Measurements from ENCODE around the gene RNF6. TPM values are rescaled to one million over a fixed set of nuclear protein-coding genes. Genes with fewer than 3 reads are reported as not detected.
A peak's percentile ranks its signal among the peaks of the same experiment; 100 is the strongest.

The RNF6 gene
- polyA plus RNA-seq, 10 donors = 26.1 to 53.5 (median 31.8) TPM

GRCh38 chr13:26227166-26227971 is 5.3 kb upstream of the RNF6 start:
- DNase-seq = no peak

GRCh38 chr13:26225896-26226617 is 3.9 kb upstream of the RNF6 start:
- DNase-seq = peak; percentile 34 to 77 (median 38)

- no peak for DNase-seq
Observed at GRCh38 chr13:26222520-26223046, 469 bp upstream of the RNF6 start.

- DNase-seq = no peak
Observed at GRCh38 chr13:26221399-26221720, 754 bp downstream of the RNF6 start.

GRCh38 chr13:26220575-26220974 is 1.5 kb downstream of the RNF6 start:
- DNase-seq = no peak

GRCh38 chr13:26219726-26220125 is 2.4 kb downstream of the RNF6 start:
- no peak for DNase-seq

GRCh38 chr13:26216042-26216441 is 6.1 kb downstream of the RNF6 start:
- no peak for DNase-seq

- DNase-seq = no peak
Observed at GRCh38 chr13:26213982-26214381, 8.1 kb downstream of the RNF6 start.

GRCh38 chr13:26213345-26213744 is 8.8 kb downstream of the RNF6 start:
- DNase-seq = no peak

- DNase-seq = no peak
Observed at GRCh38 chr13:26208287-26208686, 13.8 kb downstream of the RNF6 start.

- DNase-seq = no peak
Observed at GRCh38 chr13:26202365-26202972, 19.6 kb downstream of the RNF6 start.

- DNase-seq = no peak
Observed at GRCh38 chr13:26200811-26201210, 21.3 kb downstream of the RNF6 start.

GRCh38 chr13:26198116-26198515 is 24.0 kb downstream of the RNF6 start:
- no peak for DNase-seq

GRCh38 chr13:26197298-26197697 is 24.8 kb downstream of the RNF6 start:
- DNase-seq = no peak

- peak in 2 of 3 donors; percentile 3 to 36 for DNase-seq
Observed at GRCh38 chr13:26186995-26187394, 35.1 kb downstream of the RNF6 start.

GRCh38 chr13:26186118-26186870 is 35.8 kb downstream of the RNF6 start:
- DNase-seq = peak; percentile 89 to 97 (median 94)

- DNase-seq = no peak
Observed at GRCh38 chr13:26185720-26186117, 36.4 kb downstream of the RNF6 start.

GRCh38 chr13:26184791-26185250 is 37.3 kb downstream of the RNF6 start:
- peak; percentile 62 to 85 (median 82) for DNase-seq

GRCh38 chr13:26183416-26183815 is 38.7 kb downstream of the RNF6 start:
- no peak for DNase-seq

GRCh38 chr13:26179344-26179743 is 42.8 kb downstream of the RNF6 start:
- no peak for DNase-seq

- DNase-seq = no peak
Observed at GRCh38 chr13:26168835-26169234, 53.3 kb downstream of the RNF6 start.

All from muscle of back (tissue), 11 donors.